Lower leg skin (tissue), 3 donors: ENCODE measurements around the gene SYNGR4.

Experiments
- POLR2A ChIP-seq, 2 donors: fragments of 450-650 bp; IDR thresholded peaks; one replicate each; pipeline ENCODE4 v1.6.1; 2016 to 2017; ENCODE audit warnings: antibody characterized with exemption in 2 of 2, mild to moderate bottlenecking in 1 of 2, moderate library complexity in 1 of 2
- TF ChIP-seq, protein P1 (sequence below), 3 donors: fragments of 450-650 bp; IDR thresholded peaks; one replicate each; pipeline ENCODE4 v1.5.1; 2016; ENCODE audit warnings: antibody characterized with exemption in 3 of 3, mild to moderate bottlenecking in 3 of 3, moderate library complexity in 2 of 3

DNA sequence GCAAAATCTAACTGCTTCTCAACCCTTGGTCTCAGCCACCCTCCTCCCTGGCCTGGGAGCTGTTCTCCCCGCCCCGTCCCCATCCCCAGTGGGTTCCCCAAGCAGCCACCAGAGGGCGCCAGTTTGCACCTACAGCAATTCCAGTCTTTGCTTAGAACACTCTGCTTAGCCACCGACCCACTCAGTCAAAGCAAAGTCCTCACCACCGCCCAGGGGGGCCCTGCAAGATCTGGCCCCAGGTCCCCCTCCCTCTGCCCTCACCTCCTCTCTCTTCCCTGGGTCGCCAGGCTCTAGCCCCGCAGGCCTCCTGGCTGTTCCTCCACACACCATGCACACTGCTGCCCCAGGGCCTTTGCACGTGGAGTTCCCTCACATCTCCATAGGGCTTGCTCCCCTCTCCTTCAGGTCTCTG lies 12.8 kb upstream of the SYNGR4 start:
- TF ChIP-seq, protein P1, sequence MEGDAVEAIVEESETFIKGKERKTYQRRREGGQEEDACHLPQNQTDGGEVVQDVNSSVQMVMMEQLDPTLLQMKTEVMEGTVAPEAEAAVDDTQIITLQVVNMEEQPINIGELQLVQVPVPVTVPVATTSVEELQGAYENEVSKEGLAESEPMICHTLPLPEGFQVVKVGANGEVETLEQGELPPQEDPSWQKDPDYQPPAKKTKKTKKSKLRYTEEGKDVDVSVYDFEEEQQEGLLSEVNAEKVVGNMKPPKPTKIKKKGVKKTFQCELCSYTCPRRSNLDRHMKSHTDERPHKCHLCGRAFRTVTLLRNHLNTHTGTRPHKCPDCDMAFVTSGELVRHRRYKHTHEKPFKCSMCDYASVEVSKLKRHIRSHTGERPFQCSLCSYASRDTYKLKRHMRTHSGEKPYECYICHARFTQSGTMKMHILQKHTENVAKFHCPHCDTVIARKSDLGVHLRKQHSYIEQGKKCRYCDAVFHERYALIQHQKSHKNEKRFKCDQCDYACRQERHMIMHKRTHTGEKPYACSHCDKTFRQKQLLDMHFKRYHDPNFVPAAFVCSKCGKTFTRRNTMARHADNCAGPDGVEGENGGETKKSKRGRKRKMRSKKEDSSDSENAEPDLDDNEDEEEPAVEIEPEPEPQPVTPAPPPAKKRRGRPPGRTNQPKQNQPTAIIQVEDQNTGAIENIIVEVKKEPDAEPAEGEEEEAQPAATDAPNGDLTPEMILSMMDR (IDR thresholded peaks at IDR 0.05), result peak in 1 of 3 donors; percentile 18
- no peak for TF ChIP-seq POLR2A (IDR thresholded peaks at IDR 0.05)
